ENCODE results near the gene ZNF100. TPM values are rescaled to one million over a fixed set of nuclear protein-coding genes. Genes with fewer than 3 reads are reported as not detected.
"Not testable (repeated sequence)": the region's sequence is repeated elsewhere in the genome, so short reads cannot be mapped to it uniquely, and the experiment has no call there.

The ZNF100 gene
- 10 to 100 TPM; 13.4 to 17.3 (median 17.0) TPM for polyA plus RNA-seq (ENCODE audit: insufficient read length in 3 of 3)
- long read RNA-seq, donor 1 = 0 reads
- long read RNA-seq, donor 2, full-length matches to known transcripts = 1 of 1 reads
- long read RNA-seq, donor 2, partial matches to known transcripts = 0 of 1 reads
- long read RNA-seq, donor 2, other reads (novel, unspliced or antisense) = 0 of 1 reads
- long read RNA-seq, donor 3, full-length matches to known transcripts = 4 of 4 reads
- long read RNA-seq, donor 3, partial matches to known transcripts = 0 of 4 reads
- long read RNA-seq, donor 3, other reads (novel, unspliced or antisense) = 0 of 4 reads
- long read RNA-seq, donor 4, full-length matches to known transcripts = 1 of 1 reads
- long read RNA-seq, donor 4, partial matches to known transcripts = 0 of 1 reads
- long read RNA-seq, donor 4, other reads (novel, unspliced or antisense) = 0 of 1 reads
- long read RNA-seq, donor 5, full-length matches to known transcripts = 5 of 5 reads
- long read RNA-seq, donor 5, partial matches to known transcripts = 0 of 5 reads
- long read RNA-seq, donor 5, other reads (novel, unspliced or antisense) = 0 of 5 reads
- long read RNA-seq, donor 6, full-length matches to known transcripts = 3 of 3 reads
- long read RNA-seq, donor 6, partial matches to known transcripts = 0 of 3 reads
- long read RNA-seq, donor 6, other reads (novel, unspliced or antisense) = 0 of 3 reads
- long read RNA-seq, donor 7, full-length matches to known transcripts = 1 of 1 reads
- long read RNA-seq, donor 7, partial matches to known transcripts = 0 of 1 reads
- long read RNA-seq, donor 7, other reads (novel, unspliced or antisense) = 0 of 1 reads
- long read RNA-seq, donor 8, full-length matches to known transcripts = 2 of 2 reads
- long read RNA-seq, donor 8, partial matches to known transcripts = 0 of 2 reads
- long read RNA-seq, donor 8, other reads (novel, unspliced or antisense) = 0 of 2 reads
- long read RNA-seq, donor 9, full-length matches to known transcripts = 4 of 4 reads
- long read RNA-seq, donor 9, partial matches to known transcripts = 0 of 4 reads
- long read RNA-seq, donor 9, other reads (novel, unspliced or antisense) = 0 of 4 reads
- long read RNA-seq, donor 10, full-length matches to known transcripts = 1 of 1 reads
- long read RNA-seq, donor 10, partial matches to known transcripts = 0 of 1 reads
- long read RNA-seq, donor 10, other reads (novel, unspliced or antisense) = 0 of 1 reads
- long read RNA-seq, donor 11, full-length matches to known transcripts = 2 of 2 reads
- long read RNA-seq, donor 11, partial matches to known transcripts = 0 of 2 reads
- long read RNA-seq, donor 11, other reads (novel, unspliced or antisense) = 0 of 2 reads
- long read RNA-seq, donor 12 = 0 reads
- long read RNA-seq, donor 13, full-length matches to known transcripts = 8 of 8 reads
- long read RNA-seq, donor 13, partial matches to known transcripts = 0 of 8 reads
- long read RNA-seq, donor 13, other reads (novel, unspliced or antisense) = 0 of 8 reads
- long read RNA-seq, donor 14, full-length matches to known transcripts = 5 of 5 reads
- long read RNA-seq, donor 14, partial matches to known transcripts = 0 of 5 reads
- long read RNA-seq, donor 14, other reads (novel, unspliced or antisense) = 0 of 5 reads
- long read RNA-seq, donor 15, full-length matches to known transcripts = 1 of 1 reads
- long read RNA-seq, donor 15, partial matches to known transcripts = 0 of 1 reads
- long read RNA-seq, donor 15, other reads (novel, unspliced or antisense) = 0 of 1 reads
- long read RNA-seq, donor 16, full-length matches to known transcripts = 5 of 5 reads
- long read RNA-seq, donor 16, partial matches to known transcripts = 0 of 5 reads
- long read RNA-seq, donor 16, other reads (novel, unspliced or antisense) = 0 of 5 reads

GRCh38 chr19:21767065-21767800 lies at the start of gene ZNF100:
Gene ZNF100, minus strand, starts transcription at chr19:21767579. Its CDS starts 150 bp downstream, at chr19:21767429.
- peak; percentile 85 to 95 (median 90) for DNase-seq (ENCODE audit: extremely low read depth in 1 of 11, low read depth in 9 of 11, low spot score in 4 of 11)

- no peak for DNase-seq (ENCODE audit: extremely low read depth in 1 of 11, low read depth in 9 of 11, low spot score in 4 of 11)
These were observed 45.1 kb upstream of the ZNF100 start for GRCh38 chr19:21812448-21812847.

GRCh38 chr19:21808400-21809000 lies 41.1 kb upstream of the ZNF100 start:
- DNase-seq (ENCODE audit: extremely low read depth in 1 of 11, low read depth in 9 of 11, low spot score in 4 of 11) = not testable (repeated sequence)

DNA sequence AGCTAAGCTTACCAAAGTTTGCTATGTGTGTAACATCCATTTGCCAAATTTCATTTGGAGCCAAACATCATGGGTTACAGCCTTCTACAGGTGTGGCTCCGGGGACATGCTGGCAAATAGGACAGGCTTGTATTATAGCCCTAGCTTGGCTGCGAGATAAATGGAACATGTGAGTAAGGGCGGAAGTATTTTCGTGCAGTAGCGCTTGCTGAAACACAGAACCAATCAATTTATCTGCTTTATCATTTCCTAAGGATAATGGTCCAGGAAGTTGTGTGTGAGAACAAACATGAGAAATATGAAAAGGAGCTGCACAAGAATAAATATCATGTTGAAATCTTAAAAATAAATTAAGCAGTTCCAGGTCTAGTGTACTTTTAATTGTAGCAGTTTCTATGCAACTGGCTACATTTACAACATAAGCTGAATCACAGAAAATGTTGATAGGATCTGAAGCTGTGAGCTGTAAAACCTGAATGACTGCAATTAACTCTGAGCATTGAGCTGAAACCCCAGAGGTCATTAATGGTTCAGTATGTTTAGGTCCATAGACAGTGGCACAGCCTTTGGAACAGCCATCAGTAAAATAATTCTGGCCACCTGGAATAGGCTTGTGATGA lies 22.2 kb upstream of the ZNF100 start:
- peak in 3 of 11 donors; percentile 45 to 69 (median 59) for DNase-seq (ENCODE audit: extremely low read depth in 1 of 11, low read depth in 9 of 11, low spot score in 4 of 11)

GRCh38 chr19:21786936-21787335 lies 19.6 kb upstream of the ZNF100 start:
- no peak for DNase-seq (ENCODE audit: extremely low read depth in 1 of 11, low read depth in 9 of 11, low spot score in 4 of 11)

DNA sequence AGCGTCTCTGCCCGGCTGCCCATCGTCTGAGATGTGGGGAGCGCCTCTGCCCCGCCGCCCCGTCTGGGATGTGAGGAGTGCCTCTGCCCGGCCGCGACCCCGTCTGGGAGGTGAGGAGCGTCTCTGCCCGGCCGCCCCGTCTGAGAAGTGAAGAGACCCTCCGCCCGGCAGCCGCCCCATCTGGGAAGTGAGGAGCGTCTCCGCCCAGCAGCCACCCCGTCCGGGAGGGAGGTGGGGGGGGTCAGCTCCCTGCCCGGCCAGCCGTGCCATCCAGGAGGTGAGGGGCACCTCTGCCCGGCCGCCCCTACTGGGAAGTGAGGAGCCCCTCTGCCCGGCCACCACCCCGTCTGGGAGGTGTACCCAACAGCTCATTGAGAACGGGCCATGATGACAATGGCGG lies 8.4 kb upstream of the ZNF100 start:
- DNase-seq (ENCODE audit: extremely low read depth in 1 of 11, low read depth in 9 of 11, low spot score in 4 of 11) = not testable (repeated sequence)

- not testable (repeated sequence) for DNase-seq (ENCODE audit: extremely low read depth in 1 of 11, low read depth in 9 of 11, low spot score in 4 of 11)
These were observed 694 bp downstream of the ZNF100 start for GRCh38 chr19:21766705-21767064.

DNA sequence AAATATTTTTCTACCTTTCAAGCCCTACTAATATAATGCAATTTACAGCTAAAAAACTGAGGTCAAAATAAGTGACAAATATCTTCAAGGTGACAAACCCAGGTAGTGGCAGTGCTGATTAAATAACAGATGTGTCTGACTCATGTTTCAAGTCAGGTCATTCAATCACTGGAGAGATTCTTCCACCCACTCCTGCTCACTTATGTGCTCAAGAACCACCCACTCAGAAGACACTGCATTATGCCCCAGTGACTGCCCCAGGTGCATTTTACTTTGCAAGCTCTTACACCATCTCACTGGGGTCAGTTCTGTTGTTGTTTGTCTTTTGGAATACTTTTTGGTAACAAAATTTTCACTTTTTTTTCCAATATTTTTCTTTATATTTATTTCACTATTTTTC lies 2.2 kb downstream of the ZNF100 start:
- no peak for DNase-seq (ENCODE audit: extremely low read depth in 1 of 11, low read depth in 9 of 11, low spot score in 4 of 11)

DNA sequence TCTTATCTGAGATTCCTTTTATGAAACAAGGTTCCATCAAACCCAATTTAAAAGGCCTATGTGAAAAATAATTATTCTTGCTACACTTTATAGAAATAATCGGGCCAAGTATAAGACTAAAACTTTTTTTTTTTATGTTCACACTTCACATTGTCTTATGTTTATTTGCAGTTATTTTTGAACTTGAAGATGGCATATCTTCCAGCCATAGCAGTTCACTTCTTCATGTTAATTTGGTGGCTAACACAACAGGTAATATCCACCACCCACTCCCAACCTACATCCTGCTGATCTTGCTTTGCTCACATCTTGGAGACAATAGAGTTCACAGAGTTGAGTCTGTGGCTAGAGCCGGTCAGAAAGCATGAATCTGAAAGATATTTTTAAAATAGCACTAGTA lies 5.8 kb downstream of the ZNF100 start:
- not testable (repeated sequence) for DNase-seq (ENCODE audit: extremely low read depth in 1 of 11, low read depth in 9 of 11, low spot score in 4 of 11)

GRCh38 chr19:21758296-21758695 lies 9.1 kb downstream of the ZNF100 start:
- no peak for DNase-seq (ENCODE audit: extremely low read depth in 1 of 11, low read depth in 9 of 11, low spot score in 4 of 11)

DNA sequence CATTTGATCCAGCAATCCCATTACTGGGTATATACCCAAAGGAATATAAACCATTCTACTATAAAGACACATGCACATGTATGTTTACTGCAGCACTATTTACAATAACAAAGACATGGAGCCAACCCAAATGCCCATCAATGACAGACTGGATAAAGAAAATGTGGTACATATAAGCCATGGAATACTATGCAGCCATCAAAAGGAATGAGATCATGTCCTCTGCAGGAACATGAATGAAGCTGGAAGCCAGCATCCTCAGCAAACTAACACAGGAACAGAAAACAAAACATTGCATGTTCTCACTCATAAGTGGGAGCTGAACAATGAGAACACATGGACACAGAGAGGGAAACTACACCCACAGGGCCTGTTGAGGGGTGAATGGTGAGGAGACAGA lies 11.8 kb downstream of the ZNF100 start:
- not testable (repeated sequence) for DNase-seq (ENCODE audit: extremely low read depth in 1 of 11, low read depth in 9 of 11, low spot score in 4 of 11)

DNA sequence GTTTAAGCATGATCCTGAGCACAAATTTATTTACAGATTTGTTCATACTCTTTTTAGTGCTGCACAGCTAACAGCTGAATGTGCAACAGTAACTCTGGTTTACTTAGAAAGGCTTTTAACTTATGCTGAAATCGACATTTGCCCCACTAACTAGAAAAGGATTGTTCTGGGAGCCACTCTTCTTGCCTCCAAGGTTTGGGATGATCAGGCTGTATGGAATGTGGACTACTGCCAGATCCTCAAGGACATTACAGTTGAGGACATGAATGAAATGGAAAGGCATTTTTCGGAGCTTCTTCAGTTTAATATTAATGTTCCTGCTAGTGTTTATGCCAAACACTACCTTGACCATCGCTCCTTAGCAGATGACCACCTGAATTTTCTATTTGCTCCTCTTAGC lies 16.0 kb downstream of the ZNF100 start:
- no peak for DNase-seq (ENCODE audit: extremely low read depth in 1 of 11, low read depth in 9 of 11, low spot score in 4 of 11)

DNA sequence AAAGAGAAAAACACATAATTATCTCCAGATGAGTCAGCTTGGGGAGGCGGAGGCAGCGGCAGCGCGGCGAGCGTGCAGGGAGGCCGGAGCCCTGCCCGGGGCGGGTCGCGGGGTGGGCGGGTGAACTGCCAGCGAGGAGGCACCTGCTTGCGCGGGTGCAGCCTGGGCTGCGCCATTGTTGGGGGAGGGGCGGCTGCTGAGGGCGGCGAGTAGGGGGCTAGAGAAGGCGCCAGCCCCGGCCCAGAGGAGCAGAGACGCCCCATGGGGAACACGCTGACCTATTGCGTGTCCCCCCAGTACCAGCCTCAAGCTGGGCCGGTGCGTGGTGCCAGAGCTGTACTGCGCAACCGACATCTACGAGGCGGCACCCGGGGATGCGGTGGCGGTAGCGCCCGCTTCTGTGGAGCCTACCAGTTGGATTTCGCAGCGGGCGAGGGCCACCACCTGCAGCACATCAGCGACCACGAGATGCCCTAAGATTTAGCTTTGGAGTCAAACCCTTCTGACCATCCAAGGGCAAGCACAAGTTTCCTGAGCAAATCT lies 16.7 kb downstream of the ZNF100 start:
- DNase-seq (ENCODE audit: extremely low read depth in 1 of 11, low read depth in 9 of 11, low spot score in 4 of 11) = no peak

- DNase-seq (ENCODE audit: extremely low read depth in 1 of 11, low read depth in 9 of 11, low spot score in 4 of 11) = no peak
These were observed 18.3 kb downstream of the ZNF100 start for GRCh38 chr19:21749090-21749489.

- DNase-seq (ENCODE audit: extremely low read depth in 1 of 11, low read depth in 9 of 11, low spot score in 4 of 11) = no peak
These were observed 19.3 kb downstream of the ZNF100 start for GRCh38 chr19:21748088-21748487.

DNA sequence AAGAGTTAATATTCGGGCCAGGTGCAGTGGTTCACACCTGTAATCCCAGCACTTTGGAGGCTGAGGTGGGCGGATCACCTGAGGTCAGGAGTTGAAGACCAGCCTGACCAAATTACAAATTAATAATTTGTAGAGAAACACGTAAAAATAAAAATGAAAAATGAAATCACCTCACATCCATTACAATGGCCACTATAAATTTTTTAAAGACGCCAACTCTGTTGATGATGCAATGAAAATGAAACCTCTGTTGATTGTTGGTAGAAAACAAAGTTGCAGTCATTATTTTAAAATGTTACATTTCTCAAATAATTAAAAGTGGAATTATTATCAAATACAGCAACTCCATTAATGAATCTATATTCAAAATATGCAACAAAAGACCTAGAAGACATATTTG lies 26.8 kb downstream of the ZNF100 start:
- no peak for DNase-seq (ENCODE audit: extremely low read depth in 1 of 11, low read depth in 9 of 11, low spot score in 4 of 11)
